GM19455 (cell line): ENCODE data around the gene GOLGA6L10.
"Not testable (repeated sequence)": the region's sequence is repeated elsewhere in the genome, so short reads cannot be mapped to it uniquely, and the experiment has no call there.

Experiments
- ATAC-seq: cut with Tn5 transposase; IDR thresholded peaks from one replicate; pipeline ENCODE4 v1.9.1; 2021; ENCODE audit not compliant: unreplicated experiment

The GOLGA6L10 gene

DNA sequence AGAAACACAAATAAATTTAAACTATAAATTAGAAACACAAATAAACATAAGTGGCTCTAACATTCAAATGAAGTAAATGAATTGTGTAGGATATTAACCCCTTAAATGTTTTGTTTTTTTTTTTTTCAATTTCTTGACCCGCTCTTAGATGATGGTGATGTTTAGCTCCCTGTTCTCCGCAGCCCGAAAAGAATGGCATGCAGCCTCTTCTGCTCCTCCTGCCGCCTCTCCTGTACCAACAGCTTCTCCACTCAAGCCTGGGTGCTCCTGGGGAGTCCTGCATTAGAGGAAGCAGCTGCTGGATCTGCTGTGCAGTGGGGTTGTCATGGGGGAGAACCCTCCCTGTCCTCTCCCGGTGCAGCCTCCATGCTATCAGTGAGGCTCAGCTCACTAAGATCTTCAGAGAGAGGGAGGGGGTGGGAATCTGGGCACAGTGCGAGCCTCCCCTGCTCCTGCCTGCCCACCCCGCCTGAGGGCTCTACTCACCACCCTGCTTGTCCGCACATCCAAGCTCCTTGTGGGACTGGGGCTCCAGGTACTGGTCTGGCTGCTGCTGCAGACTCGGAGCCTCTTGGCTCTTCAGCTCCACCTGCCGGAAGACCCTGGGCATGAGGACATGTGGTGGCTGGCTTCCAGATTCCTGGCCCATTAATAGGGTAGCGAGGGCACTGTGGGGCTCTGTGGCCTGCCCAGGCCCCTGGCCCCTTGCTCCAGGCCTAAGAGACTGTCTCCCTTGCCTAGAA, 6.5 kb downstream of the GOLGA6L10 start:
- ATAC-seq = not testable (repeated sequence)

DNA sequence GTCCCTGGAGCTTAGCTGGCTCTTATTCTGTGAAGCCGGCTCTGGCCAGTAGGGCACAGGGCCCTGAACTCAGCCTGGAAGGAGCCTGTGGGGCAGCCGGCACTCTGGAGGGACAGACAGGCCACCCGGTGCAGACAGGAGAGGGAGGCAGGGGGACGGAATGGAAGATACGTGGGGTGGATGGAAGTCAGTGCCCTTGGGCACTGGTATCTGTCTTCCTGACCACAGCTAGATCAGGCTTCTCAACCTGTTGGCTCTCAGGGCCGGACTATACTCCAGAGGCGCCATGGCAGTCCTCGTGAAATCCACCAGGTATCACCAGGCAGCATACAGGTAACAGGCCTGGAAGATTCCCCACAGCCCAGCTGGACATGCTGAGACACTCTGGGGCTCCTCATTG, 10.7 kb downstream of the GOLGA6L10 start:
- not testable (repeated sequence) for ATAC-seq

DNA sequence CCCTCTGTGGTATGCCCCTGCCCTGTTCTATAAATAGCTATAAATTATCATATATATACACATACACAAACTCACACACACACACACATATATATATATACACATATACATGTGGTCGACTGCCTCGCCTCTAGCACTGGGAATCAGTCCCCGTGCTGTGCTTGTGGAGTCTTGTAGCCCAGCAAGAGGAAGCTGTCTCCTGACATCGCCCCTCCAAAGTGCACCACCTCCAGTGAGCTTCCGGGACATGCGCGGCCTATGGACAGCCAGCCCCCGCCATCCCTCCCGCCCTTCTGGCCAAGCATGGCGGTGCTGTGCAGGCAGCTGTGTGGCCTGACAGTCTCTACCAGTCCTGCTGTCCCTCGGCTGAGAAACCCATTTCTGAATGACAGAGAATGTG, 11.2 kb downstream of the GOLGA6L10 start:
- not testable (repeated sequence) for ATAC-seq

DNA sequence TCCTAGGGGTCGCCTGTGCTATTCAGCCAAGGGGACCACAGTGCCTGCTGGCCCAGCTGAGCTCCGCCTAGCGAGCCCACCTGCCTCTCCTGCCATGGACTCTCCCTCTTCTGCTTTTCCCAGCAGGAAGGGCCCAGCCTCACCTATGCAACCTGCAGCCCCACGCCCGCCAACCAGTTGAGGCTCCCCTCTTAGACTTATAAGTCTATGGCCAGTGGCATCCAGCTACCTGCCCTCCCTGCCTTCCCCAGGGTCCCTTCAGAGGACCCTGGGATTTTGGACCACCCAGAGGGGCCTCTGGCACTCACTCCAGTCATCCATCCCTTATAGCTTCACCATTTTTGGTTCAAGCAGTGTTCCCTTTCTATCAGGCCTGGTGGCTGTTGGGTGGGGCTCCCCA, 12.2 kb downstream of the GOLGA6L10 start:
- not testable (repeated sequence) for ATAC-seq

DNA sequence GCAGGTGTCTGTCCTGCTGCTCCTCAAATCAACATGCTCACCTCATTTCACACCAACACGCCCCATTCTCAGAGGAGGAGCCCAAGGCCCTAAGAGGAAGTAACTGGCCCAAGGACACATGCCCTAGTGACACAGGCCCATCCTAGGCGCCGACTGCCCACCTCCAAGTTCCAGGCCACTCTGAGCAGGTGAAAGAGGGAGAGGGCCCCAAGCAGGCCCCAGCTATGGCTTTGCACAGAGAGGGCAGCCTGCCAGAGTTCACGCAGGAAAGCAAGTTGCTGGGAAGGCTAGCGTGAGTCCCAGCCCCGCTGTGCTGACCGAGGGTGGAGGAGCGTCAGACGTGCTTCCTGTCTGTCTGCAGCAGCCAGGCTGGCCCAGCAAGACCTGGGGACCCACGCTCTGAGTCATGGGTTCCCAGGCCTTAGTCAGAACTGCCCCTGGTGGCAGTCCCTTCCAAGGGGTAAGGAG, 13.1 kb downstream of the GOLGA6L10 start:
- not testable (repeated sequence) for ATAC-seq

DNA sequence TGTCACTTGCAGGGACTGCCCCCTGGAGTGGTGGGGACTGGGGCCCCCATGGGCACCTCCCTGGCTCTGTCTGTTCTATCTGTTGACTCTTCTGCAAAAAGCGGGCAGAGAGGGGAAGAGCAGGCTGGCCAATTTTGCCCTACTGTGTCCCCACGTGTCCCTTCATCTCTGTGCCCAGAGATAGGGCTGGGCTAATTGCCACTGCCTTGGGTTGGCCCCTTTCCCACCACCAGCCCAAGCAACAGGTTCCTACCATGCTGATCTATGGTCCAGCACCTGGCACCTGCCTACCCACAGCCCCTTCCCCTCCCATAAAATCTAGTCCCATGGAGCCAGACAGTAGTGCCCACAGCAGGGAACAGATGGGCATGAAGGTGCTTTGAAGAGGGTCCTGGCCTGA, 14.3 kb downstream of the GOLGA6L10 start:
- not testable (repeated sequence) for ATAC-seq

DNA sequence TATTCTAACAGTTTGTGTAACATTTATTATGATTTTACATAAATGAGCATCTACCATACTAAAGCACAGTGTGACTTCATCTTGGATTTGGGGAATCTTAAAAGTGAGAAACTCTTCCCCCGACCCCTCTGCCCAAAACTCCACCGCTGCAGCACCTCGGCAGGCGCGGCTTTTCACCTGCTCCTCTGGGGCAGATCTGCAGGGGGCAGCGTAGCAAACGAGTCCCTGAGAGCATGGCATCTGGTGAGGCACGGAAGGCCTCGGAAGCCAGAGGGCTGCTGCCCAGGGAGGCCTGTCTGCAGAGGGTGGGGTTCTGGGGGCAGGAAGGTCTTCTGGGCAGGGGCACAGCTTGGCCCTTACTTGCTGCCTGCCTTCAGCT, 14.7 kb downstream of the GOLGA6L10 start:
- not testable (repeated sequence) for ATAC-seq

DNA sequence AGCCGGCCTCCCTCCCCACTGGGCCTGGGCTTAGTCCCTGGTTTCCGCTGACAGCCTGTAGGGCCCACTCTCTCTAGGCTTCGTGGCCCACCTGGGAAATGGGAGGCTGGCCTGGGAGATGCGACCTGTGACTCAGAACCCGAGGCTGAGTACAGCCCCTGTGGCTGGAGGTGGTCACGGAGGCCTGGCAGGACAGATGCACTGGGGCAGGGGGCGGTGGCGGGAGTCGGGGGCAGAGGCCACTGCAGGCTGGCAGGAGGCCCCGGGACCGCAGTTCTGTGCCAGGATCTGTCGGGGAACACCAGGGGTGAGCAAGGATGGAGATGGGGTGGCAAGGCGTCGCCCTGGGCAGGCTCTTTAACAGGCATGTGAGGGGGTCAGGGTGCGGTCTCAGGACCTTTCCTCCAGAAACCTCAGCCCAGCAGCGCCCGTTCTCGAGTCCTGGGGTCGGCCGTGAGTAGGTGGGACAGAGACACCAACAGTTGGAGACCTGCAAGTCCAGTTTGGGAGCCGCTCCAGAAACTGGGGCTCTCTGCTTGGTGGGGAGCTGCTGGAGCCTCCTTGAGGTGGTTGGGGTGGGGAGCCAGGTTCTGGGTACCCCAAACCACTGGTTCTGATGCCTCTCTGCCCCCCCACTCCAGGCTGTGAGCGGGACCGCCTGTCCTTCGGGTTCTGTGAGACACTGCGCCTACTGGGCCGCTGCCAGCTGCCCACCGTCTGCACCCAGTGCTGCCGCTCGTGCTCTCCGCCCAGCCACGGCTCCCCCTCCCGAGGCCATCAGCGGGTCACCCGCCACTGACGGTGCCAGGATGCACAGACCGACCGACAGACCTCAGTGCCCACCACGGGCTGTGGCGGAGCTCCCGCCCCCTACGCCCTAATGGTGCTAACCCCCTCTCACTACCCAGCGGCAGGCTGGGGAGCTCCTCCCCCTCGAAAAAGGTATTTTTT, 15.4 kb downstream of the GOLGA6L10 start:
- ATAC-seq = not testable (repeated sequence)

DNA sequence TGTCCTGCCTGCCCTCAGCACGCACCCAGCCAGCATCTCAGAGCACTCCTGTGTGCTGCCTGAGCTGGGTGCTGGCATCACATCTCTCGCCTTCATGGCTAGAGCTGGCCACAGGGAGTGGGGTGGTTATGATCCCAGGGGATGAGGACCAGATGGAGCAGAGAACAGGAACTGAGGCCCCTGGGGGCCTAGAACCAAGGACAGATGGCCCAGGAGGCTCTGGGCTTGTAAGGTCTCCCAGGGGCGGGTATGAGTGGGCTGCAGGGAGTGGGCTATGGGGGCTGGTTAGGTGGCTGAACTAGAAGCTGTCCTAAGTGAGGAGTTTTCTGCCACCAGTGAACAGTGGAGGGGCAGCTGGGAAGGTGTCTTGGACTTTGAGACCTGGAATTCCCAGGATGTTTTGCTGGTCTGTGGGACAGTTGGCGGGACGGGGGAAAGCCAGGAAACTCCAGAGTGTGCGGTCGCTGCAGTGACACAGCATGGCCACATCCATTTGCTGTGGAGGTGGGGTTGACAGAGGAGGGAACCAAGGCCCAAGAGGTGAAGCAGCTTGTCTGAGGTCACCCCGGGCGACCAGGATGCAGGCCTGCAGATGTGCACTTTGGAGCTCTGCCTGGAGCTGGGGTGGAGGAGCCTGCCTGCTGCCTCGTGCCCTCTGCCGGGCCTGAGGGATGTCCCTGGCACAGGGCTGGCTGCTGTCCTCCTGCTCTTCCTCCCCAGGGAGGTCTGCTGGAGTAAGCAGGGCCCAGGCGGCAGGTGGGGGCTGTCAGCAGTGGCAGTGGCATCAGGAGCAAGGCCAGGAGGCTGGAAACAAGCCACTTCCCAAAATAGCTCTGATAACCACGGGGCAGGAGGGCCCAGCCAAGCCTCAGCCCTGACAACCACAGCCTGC, 16.3 kb downstream of the GOLGA6L10 start:
- ATAC-seq = not testable (repeated sequence)

DNA sequence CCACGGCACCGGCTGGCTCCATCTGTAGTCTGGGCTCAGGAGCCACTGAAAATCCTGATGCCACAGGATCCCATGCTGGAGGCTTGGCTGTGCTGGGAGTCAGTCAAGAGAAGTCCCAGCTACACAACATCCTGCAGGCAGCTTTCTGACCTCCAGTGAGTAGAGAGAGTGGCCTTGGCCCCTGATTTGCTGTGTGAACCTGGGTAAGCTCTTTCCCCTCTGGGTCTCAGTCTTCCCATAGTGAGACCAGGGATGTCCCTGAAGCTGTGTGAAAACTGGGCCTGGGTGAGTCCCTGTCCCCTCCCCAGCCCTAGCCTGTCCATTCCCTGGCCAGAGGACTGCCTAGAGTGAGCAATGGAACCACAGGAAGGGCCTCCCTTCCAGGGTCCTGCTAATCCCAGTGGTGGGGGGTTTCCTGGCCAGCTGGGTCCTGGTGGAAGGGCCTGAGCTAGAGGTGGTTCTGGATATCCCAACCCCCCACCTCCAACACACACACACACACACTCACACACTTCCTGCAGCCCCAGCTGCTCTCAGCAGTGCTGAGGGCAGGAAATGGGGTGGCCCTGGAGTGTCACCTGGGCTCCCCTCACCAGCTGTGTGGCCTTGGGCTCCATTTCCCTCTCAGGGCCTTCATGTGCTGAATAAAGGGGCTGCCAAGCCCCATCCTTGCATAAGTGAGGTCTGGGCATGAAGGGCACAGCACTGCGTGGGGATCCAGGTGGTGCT, 17.5 kb downstream of the GOLGA6L10 start:
- ATAC-seq = not testable (repeated sequence)

DNA sequence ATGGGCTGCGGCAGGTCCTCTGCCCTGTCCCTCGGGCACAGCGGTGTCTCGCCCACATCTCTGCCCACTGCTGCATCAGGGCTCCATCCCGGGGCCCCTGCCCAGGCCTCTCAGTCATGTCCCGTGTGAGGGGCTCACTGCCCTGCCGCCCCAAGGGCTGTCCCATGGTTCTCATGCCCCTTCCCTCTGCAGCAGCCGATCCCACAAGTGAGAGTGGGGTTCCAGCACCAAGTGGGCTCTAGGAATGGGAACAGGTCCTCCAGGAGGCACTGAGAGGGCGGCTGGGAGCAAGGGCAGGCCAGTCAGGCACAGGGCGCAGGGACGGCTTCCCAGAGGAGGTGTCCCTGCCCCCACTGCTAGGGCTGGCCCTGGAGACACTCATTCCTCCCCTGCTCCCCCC, 18.4 kb downstream of the GOLGA6L10 start:
- not testable (repeated sequence) for ATAC-seq

DNA sequence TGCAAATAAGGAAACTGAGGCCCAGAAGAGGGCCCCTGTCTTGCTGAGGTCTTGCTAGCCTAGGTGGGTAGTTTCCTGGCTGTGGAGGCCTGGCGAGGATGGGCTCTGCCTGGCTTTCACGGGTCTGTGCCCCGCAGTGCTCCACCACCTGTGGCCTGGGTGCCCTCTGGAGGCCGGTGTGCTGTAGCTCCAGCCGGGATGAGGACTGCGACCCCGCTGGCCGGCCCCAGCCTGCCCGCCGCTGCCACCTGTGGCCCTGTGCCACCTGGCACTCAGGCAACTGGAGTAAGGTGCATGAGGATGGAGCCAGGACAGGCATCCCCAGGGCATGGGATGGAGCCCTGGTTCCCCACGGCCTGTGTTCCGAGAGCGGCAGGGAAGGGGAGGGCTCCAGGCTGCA, 20.2 kb downstream of the GOLGA6L10 start:
- ATAC-seq = not testable (repeated sequence)

DNA sequence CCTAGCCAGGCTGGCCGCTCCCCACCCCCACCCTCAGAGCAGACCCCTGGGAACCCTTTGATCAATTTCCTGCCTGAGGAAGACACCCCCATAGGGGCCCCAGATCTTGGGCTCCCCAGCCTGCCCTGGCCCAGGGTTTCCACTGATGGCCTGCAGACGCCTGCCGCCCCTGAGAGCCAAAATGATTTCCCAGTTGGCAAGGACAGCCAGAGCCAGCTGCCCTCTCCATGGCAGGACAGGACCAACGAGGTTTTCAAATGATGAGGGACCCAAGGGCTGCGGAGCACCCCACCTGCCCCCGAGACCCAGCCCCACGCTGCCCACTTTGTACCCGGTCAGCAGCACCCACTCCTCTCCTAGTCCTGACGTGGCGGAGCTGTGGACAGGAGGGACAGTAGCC, 21.9 kb downstream of the GOLGA6L10 start:
- ATAC-seq = not testable (repeated sequence)

DNA sequence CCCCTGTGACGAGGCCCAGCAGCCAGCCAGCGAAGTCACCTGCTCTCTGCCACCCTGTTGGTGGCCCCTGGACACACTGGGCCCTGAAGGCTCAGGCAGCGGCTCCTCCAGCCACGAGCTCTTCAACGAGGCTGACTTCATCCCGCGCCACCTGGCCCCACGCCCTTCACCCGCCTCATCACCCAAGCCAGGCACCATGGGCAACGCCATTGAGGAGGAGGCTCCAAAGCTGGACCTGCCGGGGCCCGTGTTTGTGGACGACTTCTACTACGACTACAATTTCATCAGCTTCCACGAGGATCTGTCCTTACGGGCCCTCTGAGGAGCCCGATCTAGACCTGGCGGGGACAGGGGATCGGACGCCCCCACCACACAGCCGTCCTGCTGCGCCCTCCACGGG, 22.4 kb downstream of the GOLGA6L10 start:
- not testable (repeated sequence) for ATAC-seq

DNA sequence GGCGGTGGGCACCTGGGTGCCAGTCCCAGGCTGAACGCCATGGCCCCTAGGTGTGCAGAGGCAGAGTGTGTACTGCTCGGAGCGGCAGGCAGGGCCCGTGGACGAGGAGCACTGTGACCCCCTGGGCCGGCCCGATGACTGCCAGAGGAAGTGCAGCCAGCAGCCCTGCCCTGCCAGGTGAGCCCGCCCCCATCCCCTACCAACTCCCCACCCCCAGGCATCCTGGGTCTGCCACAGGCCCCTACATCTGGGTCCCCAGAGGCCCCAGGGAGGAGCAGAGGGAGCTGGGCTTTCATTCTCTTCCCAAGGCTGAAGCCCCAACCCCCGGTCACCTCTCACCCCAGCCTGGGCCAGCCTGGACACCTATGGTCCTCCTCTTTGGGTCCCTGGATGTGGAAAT, 23.6 kb downstream of the GOLGA6L10 start:
- ATAC-seq = not testable (repeated sequence)

DNA sequence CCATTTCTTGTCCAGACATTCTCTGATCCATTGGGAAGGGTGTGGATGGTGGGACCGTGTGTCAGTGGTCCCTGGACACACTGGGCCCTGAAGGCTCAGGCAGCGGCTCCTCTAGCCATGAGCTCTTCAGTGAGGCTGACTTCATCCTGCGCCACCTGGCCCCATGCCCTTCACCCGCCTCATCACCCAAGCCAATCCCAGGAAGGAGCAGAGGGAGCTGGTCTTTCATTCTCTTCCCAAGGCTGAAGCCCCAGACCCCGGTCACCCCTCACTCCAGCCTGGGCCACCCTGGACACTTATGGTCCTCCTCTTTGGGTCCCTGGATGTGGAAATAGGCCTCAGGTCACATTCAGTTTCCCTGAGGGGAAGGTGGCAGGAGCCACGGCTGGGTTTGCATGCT, 24.4 kb downstream of the GOLGA6L10 start:
- ATAC-seq = not testable (repeated sequence)

DNA sequence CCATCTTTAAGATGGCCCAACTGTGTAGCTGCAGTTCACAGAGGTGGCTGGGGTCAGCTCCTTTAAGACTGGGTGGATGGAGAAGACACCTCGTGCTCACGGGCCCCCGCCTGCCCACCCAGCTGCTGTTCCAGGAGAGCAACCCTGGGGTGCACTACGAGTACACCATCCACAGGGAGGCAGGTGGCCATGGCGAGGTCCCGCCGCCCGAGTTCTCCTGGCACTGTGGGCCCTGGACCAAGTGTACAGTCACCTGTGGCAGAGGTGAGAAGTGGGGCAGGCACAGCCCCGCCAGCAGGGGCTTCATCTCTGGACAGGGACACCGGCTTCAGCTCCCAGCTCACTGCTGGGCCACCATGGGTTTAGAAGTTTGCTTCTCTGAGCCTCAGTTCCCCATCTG, 26.8 kb downstream of the GOLGA6L10 start:
- ATAC-seq = not testable (repeated sequence)

DNA sequence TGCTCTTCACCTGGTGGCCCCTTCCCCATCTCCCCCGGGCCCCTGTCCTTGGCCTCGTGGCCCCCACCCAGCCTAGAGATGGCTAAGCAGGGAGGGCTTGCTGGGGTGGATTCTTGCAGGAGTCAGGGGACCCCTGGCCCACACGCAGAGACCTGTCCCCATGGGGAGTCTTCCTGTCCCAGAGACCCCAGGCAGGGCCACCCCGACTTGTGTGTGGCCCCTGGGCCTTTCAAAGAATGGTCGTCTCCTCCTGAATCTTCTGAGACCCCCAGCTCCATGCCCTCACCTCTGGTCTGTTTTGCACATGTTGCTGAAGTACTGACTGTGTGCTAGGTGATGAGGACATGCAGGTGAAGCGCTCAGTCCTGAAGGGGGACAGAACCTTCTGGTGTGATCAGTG, 28.4 kb downstream of the GOLGA6L10 start:
- not testable (repeated sequence) for ATAC-seq

DNA sequence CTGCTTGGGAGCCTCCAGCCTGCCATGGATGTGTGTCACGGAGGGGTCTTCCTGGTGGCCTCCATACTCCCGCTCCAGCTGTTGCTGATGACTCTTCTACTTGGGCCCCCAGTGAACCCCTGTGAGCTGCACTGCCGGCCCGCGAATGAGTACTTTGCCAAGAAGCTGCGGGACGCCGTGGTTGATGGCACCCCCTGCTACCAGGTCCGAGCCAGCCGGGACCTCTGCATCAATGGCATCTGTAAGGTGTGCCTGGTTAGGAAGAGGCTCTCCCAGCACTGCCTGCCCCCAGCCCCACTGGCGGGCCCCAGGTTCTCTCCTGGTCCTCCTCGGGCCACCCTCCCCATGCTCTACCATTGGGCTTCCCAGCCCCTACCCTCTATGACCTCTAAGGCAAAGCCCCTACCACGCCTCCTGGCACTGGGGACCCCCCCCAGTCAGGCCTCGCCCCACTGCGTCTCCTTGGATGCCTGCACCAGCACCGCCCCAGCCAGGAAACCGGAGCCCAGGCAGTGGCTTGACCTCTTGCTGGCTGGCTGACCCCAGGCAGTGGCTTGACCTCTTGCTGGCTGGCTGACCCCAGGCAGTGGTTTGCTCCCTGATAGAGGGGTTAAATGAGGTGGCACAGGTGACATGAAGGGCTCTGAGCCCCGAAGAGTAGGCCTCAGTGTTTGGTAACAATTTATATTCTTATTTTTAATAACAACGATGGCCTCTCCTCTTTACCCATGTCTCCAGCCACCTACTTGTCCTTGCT, 29.6 kb downstream of the GOLGA6L10 start:
- not testable (repeated sequence) for ATAC-seq
